Measurements from ENCODE around the gene FANCM. TPM values are rescaled to one million over a fixed set of nuclear protein-coding genes. Genes with fewer than 3 reads are reported as not detected.

Gene FANCM
- total and polyA plus RNA-seq, 9 of the 15 experiments (the other 6 are each of a cell fraction or from before 2014, with no cell fraction given): 5.1 to 14.4 (median 6.2) TPM

- TF ChIP-seq MXI1 (IDR thresholded peaks at IDR 0.05; ENCODE audit: low read depth, low read length) (0 out of 2 replicates have a peak, but pooled peaks have one; percentile 20), ZNF445 (CRISPR knock-in tag; IDR thresholded peaks at IDR 0.05; ENCODE audit: low read depth) (no peak), FOS (IDR thresholded peaks at IDR 0.05; ENCODE audit: extremely low read depth, insufficient read length) (peak; percentile 79), TRIM25 (IDR thresholded peaks at IDR 0.05; ENCODE audit: borderline replicate concordance) (no peak), CBFA2T3 (IDR thresholded peaks at IDR 0.05) (no peak), ZEB2 (IDR thresholded peaks at IDR 0.05) (peak; percentile 54; the same call in 1 of the 2 replicates), RFX5 (IDR thresholded peaks at IDR 0.05; ENCODE audit: low read depth, low read length) (no peak), FOXK2 (conservative IDR thresholded peaks at IDR 0.05 in 1 of 2, IDR thresholded peaks at IDR 0.05 in 1 of 2; ENCODE audit: low read depth in 2 of 2) (peak; percentile 49 to 74; a peak in 3 of 4 replicates), NR2C1 (IDR thresholded peaks at IDR 0.05) (peak; percentile 16; the same call in 1 of the 2 replicates), NR2C1 (tag; IDR thresholded peaks at IDR 0.05) (no peak), MCM3 (IDR thresholded peaks at IDR 0.05) (no peak), MBD2 (IDR thresholded peaks at IDR 0.05; ENCODE audit: borderline replicate concordance, low read depth) (0 out of 2 replicates have a peak, but pooled peaks have one; percentile 27), OTX1 (CRISPR knock-in tag; IDR thresholded peaks at IDR 0.05) (no peak), CREBBP (IDR thresholded peaks at IDR 0.05; ENCODE audit: low read depth, low read length) (no peak), NCOR1 (IDR thresholded peaks at IDR 0.05) (no peak), ZNF217 (CRISPR knock-in tag; IDR thresholded peaks at IDR 0.05) (no peak)
- TF ChIP-seq, protein P1, sequence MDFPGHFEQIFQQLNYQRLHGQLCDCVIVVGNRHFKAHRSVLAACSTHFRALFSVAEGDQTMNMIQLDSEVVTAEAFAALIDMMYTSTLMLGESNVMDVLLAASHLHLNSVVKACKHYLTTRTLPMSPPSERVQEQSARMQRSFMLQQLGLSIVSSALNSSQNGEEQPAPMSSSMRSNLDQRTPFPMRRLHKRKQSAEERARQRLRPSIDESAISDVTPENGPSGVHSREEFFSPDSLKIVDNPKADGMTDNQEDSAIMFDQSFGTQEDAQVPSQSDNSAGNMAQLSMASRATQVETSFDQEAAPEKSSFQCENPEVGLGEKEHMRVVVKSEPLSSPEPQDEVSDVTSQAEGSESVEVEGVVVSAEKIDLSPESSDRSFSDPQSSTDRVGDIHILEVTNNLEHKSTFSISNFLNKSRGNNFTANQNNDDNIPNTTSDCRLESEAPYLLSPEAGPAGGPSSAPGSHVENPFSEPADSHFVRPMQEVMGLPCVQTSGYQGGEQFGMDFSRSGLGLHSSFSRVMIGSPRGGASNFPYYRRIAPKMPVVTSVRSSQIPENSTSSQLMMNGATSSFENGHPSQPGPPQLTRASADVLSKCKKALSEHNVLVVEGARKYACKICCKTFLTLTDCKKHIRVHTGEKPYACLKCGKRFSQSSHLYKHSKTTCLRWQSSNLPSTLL (IDR thresholded peaks at IDR 0.05): no peak
- TF ChIP-seq, protein P2, sequence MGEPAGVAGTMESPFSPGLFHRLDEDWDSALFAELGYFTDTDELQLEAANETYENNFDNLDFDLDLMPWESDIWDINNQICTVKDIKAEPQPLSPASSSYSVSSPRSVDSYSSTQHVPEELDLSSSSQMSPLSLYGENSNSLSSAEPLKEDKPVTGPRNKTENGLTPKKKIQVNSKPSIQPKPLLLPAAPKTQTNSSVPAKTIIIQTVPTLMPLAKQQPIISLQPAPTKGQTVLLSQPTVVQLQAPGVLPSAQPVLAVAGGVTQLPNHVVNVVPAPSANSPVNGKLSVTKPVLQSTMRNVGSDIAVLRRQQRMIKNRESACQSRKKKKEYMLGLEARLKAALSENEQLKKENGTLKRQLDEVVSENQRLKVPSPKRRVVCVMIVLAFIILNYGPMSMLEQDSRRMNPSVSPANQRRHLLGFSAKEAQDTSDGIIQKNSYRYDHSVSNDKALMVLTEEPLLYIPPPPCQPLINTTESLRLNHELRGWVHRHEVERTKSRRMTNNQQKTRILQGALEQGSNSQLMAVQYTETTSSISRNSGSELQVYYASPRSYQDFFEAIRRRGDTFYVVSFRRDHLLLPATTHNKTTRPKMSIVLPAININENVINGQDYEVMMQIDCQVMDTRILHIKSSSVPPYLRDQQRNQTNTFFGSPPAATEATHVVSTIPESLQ (CRISPR knock-in tag; IDR thresholded peaks at IDR 0.05): no peak
- TF ChIP-seq, protein P3, sequence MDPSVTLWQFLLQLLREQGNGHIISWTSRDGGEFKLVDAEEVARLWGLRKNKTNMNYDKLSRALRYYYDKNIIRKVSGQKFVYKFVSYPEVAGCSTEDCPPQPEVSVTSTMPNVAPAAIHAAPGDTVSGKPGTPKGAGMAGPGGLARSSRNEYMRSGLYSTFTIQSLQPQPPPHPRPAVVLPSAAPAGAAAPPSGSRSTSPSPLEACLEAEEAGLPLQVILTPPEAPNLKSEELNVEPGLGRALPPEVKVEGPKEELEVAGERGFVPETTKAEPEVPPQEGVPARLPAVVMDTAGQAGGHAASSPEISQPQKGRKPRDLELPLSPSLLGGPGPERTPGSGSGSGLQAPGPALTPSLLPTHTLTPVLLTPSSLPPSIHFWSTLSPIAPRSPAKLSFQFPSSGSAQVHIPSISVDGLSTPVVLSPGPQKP (CRISPR knock-in tag; IDR thresholded peaks at IDR 0.05): no peak
- TF ChIP-seq, protein P4, sequence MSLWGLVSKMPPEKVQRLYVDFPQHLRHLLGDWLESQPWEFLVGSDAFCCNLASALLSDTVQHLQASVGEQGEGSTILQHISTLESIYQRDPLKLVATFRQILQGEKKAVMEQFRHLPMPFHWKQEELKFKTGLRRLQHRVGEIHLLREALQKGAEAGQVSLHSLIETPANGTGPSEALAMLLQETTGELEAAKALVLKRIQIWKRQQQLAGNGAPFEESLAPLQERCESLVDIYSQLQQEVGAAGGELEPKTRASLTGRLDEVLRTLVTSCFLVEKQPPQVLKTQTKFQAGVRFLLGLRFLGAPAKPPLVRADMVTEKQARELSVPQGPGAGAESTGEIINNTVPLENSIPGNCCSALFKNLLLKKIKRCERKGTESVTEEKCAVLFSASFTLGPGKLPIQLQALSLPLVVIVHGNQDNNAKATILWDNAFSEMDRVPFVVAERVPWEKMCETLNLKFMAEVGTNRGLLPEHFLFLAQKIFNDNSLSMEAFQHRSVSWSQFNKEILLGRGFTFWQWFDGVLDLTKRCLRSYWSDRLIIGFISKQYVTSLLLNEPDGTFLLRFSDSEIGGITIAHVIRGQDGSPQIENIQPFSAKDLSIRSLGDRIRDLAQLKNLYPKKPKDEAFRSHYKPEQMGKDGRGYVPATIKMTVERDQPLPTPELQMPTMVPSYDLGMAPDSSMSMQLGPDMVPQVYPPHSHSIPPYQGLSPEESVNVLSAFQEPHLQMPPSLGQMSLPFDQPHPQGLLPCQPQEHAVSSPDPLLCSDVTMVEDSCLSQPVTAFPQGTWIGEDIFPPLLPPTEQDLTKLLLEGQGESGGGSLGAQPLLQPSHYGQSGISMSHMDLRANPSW (CRISPR knock-in tag; IDR thresholded peaks at IDR 0.05): no peak
Observed at GRCh38 chr14:45135659-45136395, at the start of gene FANCM (continued).
